ENCODE data around the gene OR51B5. TPM values are rescaled to one million over a fixed set of nuclear protein-coding genes. Genes with fewer than 3 reads are reported as not detected.

The OR51B5 gene
- total RNA-seq (2014; rRNA removed; shearing (Covaris generic); ENCODE audit: low replicate concordance) = 0.60 TPM in 1 of 2 replicates, not detected in the other

GRCh38 chr11:5343474-5344335, at the start of gene OR51B5:
TSS of gene OR51B5 (minus strand) at chr11:5343524. CDS start at chr11:5343524, 0 bp downstream.
- no peaks in the 10 kb centered on the region for H4K20me1 ChIP-seq (ENCODE audit: insufficient read depth, low read depth, low read length)
- no peaks in the 10 kb centered on the region for H3K4me1 ChIP-seq (ENCODE audit: low read length)
- H3K36me3 ChIP-seq (ENCODE audit: insufficient read depth, low read length) = no peaks in the 10 kb centered on the region
- no peaks in the 10 kb centered on the region for H3K9me2 ChIP-seq (replicated peaks; ENCODE audit: insufficient read depth, low read length)
- no peaks in the 10 kb centered on the region for H3K79me2 ChIP-seq (ENCODE audit: low read length)
- H3K4me3 ChIP-seq (ENCODE audit: low read length) = no peak within 1 kb of the TSS
- no peaks in the 10 kb centered on the region for H3K9me3 ChIP-seq (ENCODE audit: low read length)
- H3K27me3 ChIP-seq (ENCODE audit: low read length) = no peaks in the 10 kb centered on the region
- H2AFZ ChIP-seq (ENCODE audit: low read length) = no peak within 1 kb of the TSS
- H3K4me2 ChIP-seq (ENCODE audit: low read depth, low read length, poor library complexity, severe bottlenecking) = no peak within 1 kb of the TSS
- no peak within 1 kb of the TSS for H3K9ac ChIP-seq (ENCODE audit: low read length)
- H3K27ac ChIP-seq (ENCODE audit: low read length) = no peak within 1 kb of the TSS
- DNase-seq = no peak

- Histone ChIP-seq H3K27me3 (ENCODE audit: low read length) (no peaks in the 10 kb centered on the region), H3K9me2 (replicated peaks; ENCODE audit: insufficient read depth, low read length) (no peaks in the 10 kb centered on the region), H3K9ac (ENCODE audit: low read length) (no peak overlapping the region), H3K36me3 (ENCODE audit: insufficient read depth, low read length) (no peaks in the 10 kb centered on the region), H3K9me3 (ENCODE audit: low read length) (no peaks in the 10 kb centered on the region), H3K4me3 (ENCODE audit: low read length) (no peak overlapping the region), H3K79me2 (ENCODE audit: low read length) (no peaks in the 10 kb centered on the region), H3K4me1 (ENCODE audit: low read length) (no peaks in the 10 kb centered on the region), H4K20me1 (ENCODE audit: insufficient read depth, low read depth, low read length) (no peaks in the 10 kb centered on the region), H3K4me2 (ENCODE audit: low read depth, low read length, poor library complexity, severe bottlenecking) (no peak overlapping the region), H2AFZ (ENCODE audit: low read length) (no peak overlapping the region), H3K27ac (ENCODE audit: low read length) (no peak overlapping the region)
- peak; percentile 44 for DNase-seq
Measured at GRCh38 chr11:5390210-5390609, 46.9 kb upstream of the OR51B5 start.

GRCh38 chr11:5384335-5384734, 41.0 kb upstream of the OR51B5 start:
- H3K4me3 ChIP-seq (ENCODE audit: low read length) = no peak overlapping the region
- no peaks in the 10 kb centered on the region for H3K79me2 ChIP-seq (ENCODE audit: low read length)
- no peaks in the 10 kb centered on the region for H3K9me2 ChIP-seq (replicated peaks; ENCODE audit: insufficient read depth, low read length)
- H3K4me1 ChIP-seq (ENCODE audit: low read length) = no peaks in the 10 kb centered on the region
- no peaks in the 10 kb centered on the region for H3K27me3 ChIP-seq (ENCODE audit: low read length)
- no peaks in the 10 kb centered on the region for H3K36me3 ChIP-seq (ENCODE audit: insufficient read depth, low read length)
- no peak for DNase-seq
- no peak overlapping the region for H3K4me2 ChIP-seq (ENCODE audit: low read depth, low read length, poor library complexity, severe bottlenecking)
- no peaks in the 10 kb centered on the region for H4K20me1 ChIP-seq (ENCODE audit: insufficient read depth, low read depth, low read length)
- no peak overlapping the region for H3K27ac ChIP-seq (ENCODE audit: low read length)
- no peak overlapping the region for H2AFZ ChIP-seq (ENCODE audit: low read length)
- no peak overlapping the region for H3K9ac ChIP-seq (ENCODE audit: low read length)
- H3K9me3 ChIP-seq (ENCODE audit: low read length) = no peaks in the 10 kb centered on the region

- no peak within 1 kb of the TSS for H3K9ac ChIP-seq (ENCODE audit: low read length)
- no peak within 1 kb of the TSS for H3K27ac ChIP-seq (ENCODE audit: low read length)
- H3K4me1 ChIP-seq (ENCODE audit: low read length) = no peaks in the 10 kb centered on the region
- no peaks in the 10 kb centered on the region for H3K79me2 ChIP-seq (ENCODE audit: low read length)
- no peaks in the 10 kb centered on the region for H3K9me2 ChIP-seq (replicated peaks; ENCODE audit: insufficient read depth, low read length)
- no peaks in the 10 kb centered on the region for H4K20me1 ChIP-seq (ENCODE audit: insufficient read depth, low read depth, low read length)
- H3K4me2 ChIP-seq (ENCODE audit: low read depth, low read length, poor library complexity, severe bottlenecking) = no peak within 1 kb of the TSS
- no peaks in the 10 kb centered on the region for H3K9me3 ChIP-seq (ENCODE audit: low read length)
- H3K27me3 ChIP-seq (ENCODE audit: low read length) = no peaks in the 10 kb centered on the region
- H3K4me3 ChIP-seq (ENCODE audit: low read length) = no peak within 1 kb of the TSS
- H2AFZ ChIP-seq (ENCODE audit: low read length) = no peak within 1 kb of the TSS
- no peaks in the 10 kb centered on the region for H3K36me3 ChIP-seq (ENCODE audit: insufficient read depth, low read length)
- DNase-seq = no peak
Measured at GRCh38 chr11:5383576-5383975, 40.3 kb upstream of the OR51B5 start, which contains the start of gene OR51M1. TSS of gene OR51M1 (plus strand) at chr11:5383812. CDS start at chr11:5389399, 5,587 bp downstream.

- Histone ChIP-seq H3K27ac (ENCODE audit: low read length) (no peak overlapping the region), H3K9me3 (ENCODE audit: low read length) (no peaks in the 10 kb centered on the region), H2AFZ (ENCODE audit: low read length) (no peak overlapping the region), H3K27me3 (ENCODE audit: low read length) (no peaks in the 10 kb centered on the region), H3K4me1 (ENCODE audit: low read length) (no peaks in the 10 kb centered on the region), H3K9me2 (replicated peaks; ENCODE audit: insufficient read depth, low read length) (no peaks in the 10 kb centered on the region), H3K79me2 (ENCODE audit: low read length) (no peaks in the 10 kb centered on the region), H3K36me3 (ENCODE audit: insufficient read depth, low read length) (no peaks in the 10 kb centered on the region), H3K9ac (ENCODE audit: low read length) (no peak overlapping the region), H3K4me2 (ENCODE audit: low read depth, low read length, poor library complexity, severe bottlenecking) (no peak overlapping the region), H4K20me1 (ENCODE audit: insufficient read depth, low read depth, low read length) (no peaks in the 10 kb centered on the region), H3K4me3 (ENCODE audit: low read length) (no peak overlapping the region)
- DNase-seq = peak; percentile 76
Measured at GRCh38 chr11:5380740-5381342, 37.5 kb upstream of the OR51B5 start.

GRCh38 chr11:5369789-5370188, 26.5 kb upstream of the OR51B5 start:
- H3K79me2 ChIP-seq (ENCODE audit: low read length) = no peaks in the 10 kb centered on the region
- H3K4me2 ChIP-seq (ENCODE audit: low read depth, low read length, poor library complexity, severe bottlenecking) = no peak overlapping the region

GRCh38 chr11:5368502-5369043, 25.2 kb upstream of the OR51B5 start:
- Histone ChIP-seq H3K9me2 (replicated peaks; ENCODE audit: insufficient read depth, low read length) (no peaks in the 10 kb centered on the region), H3K27me3 (ENCODE audit: low read length) (no peaks in the 10 kb centered on the region), H4K20me1 (ENCODE audit: insufficient read depth, low read depth, low read length) (no peaks in the 10 kb centered on the region), H3K27ac (ENCODE audit: low read length) (no peak overlapping the region), H3K9me3 (ENCODE audit: low read length) (no peaks in the 10 kb centered on the region), H3K9ac (ENCODE audit: low read length) (no peak overlapping the region), H3K4me1 (ENCODE audit: low read length) (no peaks in the 10 kb centered on the region), H3K4me3 (ENCODE audit: low read length) (no peak overlapping the region), H3K79me2 (ENCODE audit: low read length) (no peaks in the 10 kb centered on the region), H3K36me3 (ENCODE audit: insufficient read depth, low read length) (no peaks in the 10 kb centered on the region), H2AFZ (ENCODE audit: low read length) (no peak overlapping the region), H3K4me2 (ENCODE audit: low read depth, low read length, poor library complexity, severe bottlenecking) (no peak overlapping the region)
- DNase-seq = no peak

More at GRCh38 chr11:5369789-5370188, 26.5 kb upstream of the OR51B5 start:
- H3K4me1 ChIP-seq (ENCODE audit: low read length) = no peaks in the 10 kb centered on the region
- H3K9me2 ChIP-seq (replicated peaks; ENCODE audit: insufficient read depth, low read length) = no peaks in the 10 kb centered on the region
- no peak overlapping the region for H3K9ac ChIP-seq (ENCODE audit: low read length)
- H3K4me3 ChIP-seq (ENCODE audit: low read length) = no peak overlapping the region
- H2AFZ ChIP-seq (ENCODE audit: low read length) = no peak overlapping the region
- H3K9me3 ChIP-seq (ENCODE audit: low read length) = no peaks in the 10 kb centered on the region
- no peak overlapping the region for H3K27ac ChIP-seq (ENCODE audit: low read length)
- H3K36me3 ChIP-seq (ENCODE audit: insufficient read depth, low read length) = no peaks in the 10 kb centered on the region
- H3K27me3 ChIP-seq (ENCODE audit: low read length) = no peaks in the 10 kb centered on the region
- peak; percentile 57 for DNase-seq
- no peaks in the 10 kb centered on the region for H4K20me1 ChIP-seq (ENCODE audit: insufficient read depth, low read depth, low read length)

- Histone ChIP-seq H3K4me3 (ENCODE audit: low read length) (no peak overlapping the region), H3K79me2 (ENCODE audit: low read length) (no peaks in the 10 kb centered on the region), H4K20me1 (ENCODE audit: insufficient read depth, low read depth, low read length) (no peaks in the 10 kb centered on the region), H3K9me2 (replicated peaks; ENCODE audit: insufficient read depth, low read length) (no peaks in the 10 kb centered on the region), H3K9ac (ENCODE audit: low read length) (no peak overlapping the region), H3K4me1 (ENCODE audit: low read length) (no peaks in the 10 kb centered on the region), H3K36me3 (ENCODE audit: insufficient read depth, low read length) (no peaks in the 10 kb centered on the region), H3K27ac (ENCODE audit: low read length) (no peak overlapping the region), H3K9me3 (ENCODE audit: low read length) (no peaks in the 10 kb centered on the region), H2AFZ (ENCODE audit: low read length) (no peak overlapping the region), H3K27me3 (ENCODE audit: low read length) (no peaks in the 10 kb centered on the region), H3K4me2 (ENCODE audit: low read depth, low read length, poor library complexity, severe bottlenecking) (no peak overlapping the region)
- DNase-seq = peak; percentile 9
Measured at GRCh38 chr11:5367448-5368074, 24.2 kb upstream of the OR51B5 start.

Data from Karpas-422 (cell line).